Sigmoid colon (tissue), 7 donors: ENCODE data around the gene DTX3L. TPM values are rescaled to one million over a fixed set of nuclear protein-coding genes. Genes with fewer than 3 reads are reported as not detected.
A peak's percentile ranks its signal among the peaks of the same experiment; 100 is the strongest.

ENCODE experiments used
- DNase-seq: peaks from one replicate; pipeline ENCODE4 v3.0.0-alpha.2; 2019
- H3K27ac ChIP-seq, 4 donors: fragments of 200-600 bp; sonication (generic); one replicate each; pipeline ENCODE4 v1.5.1; 2016 to 2019; ENCODE audit warnings: mild to moderate bottlenecking in 1 of 4
- H3K27me3 ChIP-seq, 3 donors: fragments of 200-600 bp; sonication (generic); one replicate each; pipeline ENCODE4 v1.5.1; 2019; ENCODE audit warnings: mild to moderate bottlenecking in 1 of 3
- H3K36me3 ChIP-seq, 4 donors: fragments of 200-600 bp; sonication (generic); one replicate each; pipeline ENCODE4 v1.5.1; 2016 to 2019
- H3K4me1 ChIP-seq, 4 donors: fragments of 200-600 bp; sonication (generic); one replicate each; pipeline ENCODE4 v1.5.1; 2017 to 2019
- H3K4me3 ChIP-seq, 4 donors: fragments of 200-600 bp; sonication (generic); one replicate each; pipeline ENCODE4 v1.5.1; 2017 to 2019; ENCODE audit warnings: mild to moderate bottlenecking in 2 of 4, moderate library complexity in 1 of 4
- H3K9me3 ChIP-seq, 4 donors: fragments of 200-600 bp in 3 of 4; sonication (generic) in 3 of 4; one replicate each; pipeline versions ENCODE4 v1.5.1 to v1.6.1; 2013 to 2019
- EP300 ChIP-seq, 4 donors: sonication (generic); formaldehyde crosslinking; IDR thresholded peaks; one replicate each; pipeline ENCODE4 v1.6.1; 2017; ENCODE audit warnings: antibody characterized with exemption in 4 of 4
- POLR2A ChIP-seq, 2 donors: fragments of 450-650 bp; IDR thresholded peaks; one replicate each; pipeline ENCODE4 v1.6.1; 2016; ENCODE audit warnings: antibody characterized with exemption in 2 of 2, mild to moderate bottlenecking in 2 of 2, moderate library complexity in 2 of 2
- POLR2AphosphoS5 ChIP-seq, 4 donors: sonication (generic); formaldehyde crosslinking; IDR thresholded peaks; one replicate each; pipeline ENCODE4 v1.6.1; 2017; ENCODE audit warnings: antibody characterized with exemption in 4 of 4
- WGBS, 2 donors: extraction: QIAGEN DNeasy Blood & Tissue Kit; methylation state at CpG; one replicate each; pipeline ENCODE4 v1.1.7; 2013; 5-methylcytosine and 5-hydroxymethylcytosine counted together
- intact Hi-C: fragments of 100-400 bp; cut with DNase I; formaldehyde crosslinking; loops from one replicate; pipeline ENCODE4 v1.15.1; 2023
- polyA plus RNA-seq, 3 donors: library from polyadenylated mRNA; stranded (reverse); fragments of 200-250 nt; gene quantifications; one replicate each; pipeline ENCODE4 v1.2.3, GENCODE V29; 2013
- total RNA-seq, 4 donors: library from RNA; depleted of rRNA; stranded (reverse); fragments of >200 nt; gene quantifications; one replicate each; pipeline ENCODE4 v1.1.0, GENCODE V29; 2016
- TF ChIP-seq, protein P1 (sequence below), 4 experiments: fragments of 450-650 bp in 3 of 4; fragments of 200-600 bp in 1 of 4; IDR thresholded peaks; one replicate each; pipeline ENCODE4 v1.5.1; 2016 to 2019; ENCODE audit warnings: antibody characterized with exemption in 4 of 4, mild to moderate bottlenecking in 3 of 4, moderate library complexity in 2 of 4
- donor health status: healthy with polysubstance abuse.
- donor health status: Bipolar disorder and iron deficiency.
- donor health status: healthy.

Gene DTX3L
- total and polyA plus RNA-seq, 7 donors = 9.6 to 33.2 (median 22.8) TPM

DNA sequence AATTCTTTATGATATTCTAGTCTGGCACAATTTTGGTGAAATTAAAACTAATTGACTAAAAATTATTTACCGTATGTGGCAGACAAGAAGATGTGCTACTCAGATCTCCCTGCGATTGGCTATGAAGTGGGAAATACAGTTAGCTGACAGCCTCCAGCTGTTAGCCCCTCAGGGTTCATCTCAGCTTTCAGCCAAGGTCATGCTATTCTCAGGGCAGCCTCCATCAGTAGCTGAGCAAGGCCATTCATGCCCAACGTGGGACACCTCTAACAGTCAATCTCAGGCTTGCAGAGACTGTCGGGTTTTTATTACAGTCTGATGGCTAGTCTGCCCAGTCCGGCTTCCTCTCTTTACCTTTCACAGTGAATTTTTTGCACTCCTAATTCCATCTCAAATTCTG is 6.8 kb upstream of the DTX3L start:
- intact Hi-C loops = loop anchor here (5.0 to 10.0 kb wide), 2 partner anchors 103 to 165 kb away; no protein-coding TSS in a partner anchor
- WGBS, 2 donors = 89 to 94% methylated on average over 5 of the region's 5 CpGs

DNA sequence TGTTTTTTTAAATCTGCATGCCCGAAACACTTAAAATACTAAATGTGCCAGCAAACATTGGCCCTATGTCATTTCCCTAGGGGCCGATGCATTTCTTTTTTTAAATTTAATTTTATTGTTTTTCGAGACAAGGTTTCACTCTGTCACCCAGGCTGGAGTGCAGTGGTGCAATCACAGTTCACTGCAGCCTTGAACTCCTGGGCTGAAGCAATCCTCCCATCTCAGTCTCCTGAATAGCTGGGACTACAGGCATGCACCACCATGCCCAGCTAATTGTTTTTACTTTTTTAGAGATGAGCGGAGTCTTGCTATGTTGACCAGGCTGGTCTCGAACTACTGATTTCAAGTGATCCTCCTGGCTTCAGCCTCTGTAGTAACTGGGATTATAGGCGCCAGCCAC is 5.5 kb upstream of the DTX3L start:
- no peak for DNase-seq
- Histone ChIP-seq H3K4me1 (peaks cover 0 to 56% (median 34%) of the 10 kb centered on the region in 4 donors), H3K27me3 (no peaks in the 10 kb centered on the region), H3K9me3 (no peaks in the 10 kb centered on the region), H3K4me3 (no peak overlapping the region), H3K27ac (no peak overlapping the region), H3K36me3 (peaks cover 11 to 56% (median 22%) of the 10 kb centered on the region in 4 donors)
- intact Hi-C loops = loop anchor here (5.0 to 10.0 kb wide), 2 partner anchors 104 to 166 kb away; no protein-coding TSS in a partner anchor
- whole genome bisulfite sequencing, 2 donors = 95 to 96% methylated on average over 6 of the region's 6 CpGs
- TF ChIP-seq, protein P1, sequence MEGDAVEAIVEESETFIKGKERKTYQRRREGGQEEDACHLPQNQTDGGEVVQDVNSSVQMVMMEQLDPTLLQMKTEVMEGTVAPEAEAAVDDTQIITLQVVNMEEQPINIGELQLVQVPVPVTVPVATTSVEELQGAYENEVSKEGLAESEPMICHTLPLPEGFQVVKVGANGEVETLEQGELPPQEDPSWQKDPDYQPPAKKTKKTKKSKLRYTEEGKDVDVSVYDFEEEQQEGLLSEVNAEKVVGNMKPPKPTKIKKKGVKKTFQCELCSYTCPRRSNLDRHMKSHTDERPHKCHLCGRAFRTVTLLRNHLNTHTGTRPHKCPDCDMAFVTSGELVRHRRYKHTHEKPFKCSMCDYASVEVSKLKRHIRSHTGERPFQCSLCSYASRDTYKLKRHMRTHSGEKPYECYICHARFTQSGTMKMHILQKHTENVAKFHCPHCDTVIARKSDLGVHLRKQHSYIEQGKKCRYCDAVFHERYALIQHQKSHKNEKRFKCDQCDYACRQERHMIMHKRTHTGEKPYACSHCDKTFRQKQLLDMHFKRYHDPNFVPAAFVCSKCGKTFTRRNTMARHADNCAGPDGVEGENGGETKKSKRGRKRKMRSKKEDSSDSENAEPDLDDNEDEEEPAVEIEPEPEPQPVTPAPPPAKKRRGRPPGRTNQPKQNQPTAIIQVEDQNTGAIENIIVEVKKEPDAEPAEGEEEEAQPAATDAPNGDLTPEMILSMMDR (IDR thresholded peaks at IDR 0.05) = no peak
- TF ChIP-seq EP300 (IDR thresholded peaks at IDR 0.05) (no peak), POLR2A (IDR thresholded peaks at IDR 0.05) (no peak)

More for the DNA sequence above, 6.8 kb upstream of the DTX3L start:
- peak overlapping the region in 1 of 4 donors; percentile 75 for H3K27ac ChIP-seq
- peaks cover 11 to 68% (median 22%) of the 10 kb centered on the region in 4 donors for H3K36me3 ChIP-seq
- no peaks in the 10 kb centered on the region for H3K27me3 ChIP-seq
- peaks cover 0 to 44% (median 23%) of the 10 kb centered on the region in 4 donors for H3K4me1 ChIP-seq
- no peak overlapping the region for H3K4me3 ChIP-seq
- H3K9me3 ChIP-seq = no peaks in the 10 kb centered on the region
- TF ChIP-seq, protein P1 (IDR thresholded peaks at IDR 0.05) = no peak
- TF ChIP-seq EP300 (IDR thresholded peaks at IDR 0.05) = no peak
- TF ChIP-seq POLR2A (IDR thresholded peaks at IDR 0.05) = no peak
- no peak for TF ChIP-seq POLR2AphosphoS5 (IDR thresholded peaks at IDR 0.05)
- no peak for DNase-seq

- Histone ChIP-seq H3K27ac (peak overlapping the region in 1 of 4 donors; percentile 52), H3K36me3 (peaks cover 11 to 48% (median 22%) of the 10 kb centered on the region in 4 donors), H3K4me3 (no peak overlapping the region), H3K27me3 (no peaks in the 10 kb centered on the region), H3K9me3 (no peaks in the 10 kb centered on the region), H3K4me1 (peaks cover 0 to 47% (median 31%) of the 10 kb centered on the region in 4 donors)
- 83 to 94% methylated on average over 3 of the region's 3 CpGs for WGBS, 2 donors
- no peak for DNase-seq
- TF ChIP-seq, protein P1 (IDR thresholded peaks at IDR 0.05) = no peak
- TF ChIP-seq POLR2AphosphoS5 (IDR thresholded peaks at IDR 0.05) (no peak), EP300 (IDR thresholded peaks at IDR 0.05) (no peak)
- intact Hi-C loops = loop anchor here (2.0 to 10.0 kb wide), 6 partner anchors 48 to 235 kb away; partner anchors contain the start of genes HSPBAP1, KPNA1, SLC49A4 and WDR5B
These were observed 4.2 kb upstream of the DTX3L start for GRCh38 chr3:122559906-122560305.

DNA sequence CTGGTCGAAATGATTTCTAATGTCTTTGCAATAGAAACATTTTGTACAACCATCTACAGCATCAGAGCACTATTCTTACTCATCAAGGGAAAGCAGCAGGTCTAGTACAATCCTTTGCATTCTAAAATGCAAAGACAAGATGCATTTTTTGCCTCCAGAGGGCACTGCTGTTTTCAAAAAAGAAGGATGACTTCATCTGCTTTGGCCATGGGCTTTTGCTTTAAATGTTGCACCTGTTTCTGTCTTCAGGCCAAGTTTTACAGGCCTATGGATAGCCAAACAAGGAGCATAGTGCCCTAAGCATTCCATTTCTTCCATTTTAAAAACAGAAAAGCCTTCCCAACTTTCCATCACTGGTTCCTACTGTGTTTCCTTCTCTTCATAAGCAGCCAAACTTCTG is 3.5 kb upstream of the DTX3L start:
- Histone ChIP-seq H3K4me1 (peaks cover 0 to 47% (median 31%) of the 10 kb centered on the region in 4 donors), H3K9me3 (no peaks in the 10 kb centered on the region), H3K36me3 (peaks cover 11 to 41% (median 20%) of the 10 kb centered on the region in 4 donors), H3K27me3 (no peaks in the 10 kb centered on the region), H3K4me3 (no peak overlapping the region), H3K27ac (peak overlapping the region in 2 of 4 donors; percentile 36 to 52)
- intact Hi-C loops = loop anchor here (2.0 to 10.0 kb wide), 4 partner anchors 48 to 234 kb away; partner anchors contain the start of genes HSPBAP1, KPNA1, SLC49A4 and WDR5B
- TF ChIP-seq, protein P1 (IDR thresholded peaks at IDR 0.05) = peak; percentile 27 to 47 (median 42)
- TF ChIP-seq EP300 (IDR thresholded peaks at IDR 0.05) = no peak
- 76 to 80% methylated on average over 1 of the region's 1 CpG for WGBS, 2 donors
- no peak for DNase-seq
